NCI-H2196 (cell line): ENCODE data around the gene UTS2R.

ENCODE experiments used
- DNase-seq: peaks from one replicate; lab custom pipeline; 2025; ENCODE audit not compliant: unreplicated experiment; lab: John Stamatoyannopoulos, UW

Gene UTS2R

DNA sequence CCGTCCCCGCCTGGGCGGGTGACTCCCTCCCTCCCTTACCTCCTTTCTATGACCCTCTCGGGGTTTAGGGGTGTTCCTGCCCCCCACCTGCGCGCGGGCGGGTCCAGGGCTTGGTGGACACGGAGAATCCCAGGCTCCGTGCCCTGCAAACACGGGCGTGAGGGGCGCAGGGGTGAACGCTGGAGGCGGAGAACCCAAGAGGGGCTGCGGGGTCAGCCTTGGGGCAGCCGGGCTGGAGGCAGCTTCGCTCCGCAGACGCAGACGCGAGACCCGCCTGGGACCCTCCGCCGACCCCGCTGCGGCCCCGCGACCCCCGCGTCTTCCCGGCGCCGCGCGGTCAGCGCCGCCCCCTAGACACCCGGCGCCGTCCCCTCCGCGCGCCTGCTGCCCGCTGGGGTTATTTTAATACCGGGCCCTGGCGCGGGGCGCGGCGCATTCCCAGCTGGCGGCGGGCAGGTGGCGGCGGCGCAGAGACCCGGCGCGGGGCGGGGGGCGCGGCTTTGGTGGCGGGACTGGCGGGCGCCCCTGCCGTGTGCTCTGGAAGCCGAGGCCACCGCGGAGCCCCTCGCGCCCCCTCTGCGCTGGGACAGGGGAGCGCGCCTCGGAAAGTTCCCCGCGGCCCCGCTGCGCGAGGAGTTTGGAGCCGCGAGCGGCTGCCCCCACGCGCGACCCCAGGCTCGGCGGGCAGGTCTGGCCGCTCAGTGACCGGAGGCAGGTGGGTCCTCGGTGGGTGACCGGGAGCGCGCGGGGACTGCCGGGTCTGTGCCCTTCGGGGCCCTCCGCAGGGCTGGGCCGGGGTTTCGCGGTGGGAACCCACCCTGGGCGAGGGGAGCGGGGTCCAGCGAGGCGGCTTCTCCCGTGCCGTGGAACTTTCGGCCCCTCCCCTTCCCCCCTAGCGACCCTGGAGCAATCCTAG lies at the start of gene UTS2R:
Gene UTS2R (plus strand): TSS at position 433 of the 916 bp plus-strand sequence. CDS start 2,560 bp downstream, outside the sequence.
- no peak for DNase-seq

DNA sequence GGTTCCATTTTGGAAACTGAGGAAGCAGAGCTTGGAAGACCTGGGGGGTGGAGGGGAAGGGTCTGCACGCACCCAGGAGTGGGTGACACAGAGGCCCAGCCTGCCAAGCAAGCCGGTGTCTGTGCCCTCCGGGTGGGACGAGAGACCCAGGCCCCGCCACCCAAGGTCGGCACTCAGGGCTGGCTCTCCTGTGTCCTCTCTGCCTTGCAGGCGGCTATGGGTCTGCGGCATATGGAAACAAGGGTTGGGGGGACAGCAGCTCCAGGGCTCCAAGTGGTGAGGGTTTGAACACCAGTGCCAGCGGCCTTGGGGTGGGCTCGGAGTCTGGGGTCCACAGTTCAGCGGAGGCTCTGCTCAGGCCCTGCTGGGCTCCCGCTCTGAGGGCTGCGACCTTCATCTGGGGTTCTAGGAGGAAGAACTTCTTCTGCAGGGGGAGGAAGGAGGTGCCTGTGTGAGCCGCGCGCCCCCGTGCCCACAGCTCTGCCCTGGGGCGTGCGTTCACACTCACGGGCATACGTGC lies 49.6 kb upstream of the UTS2R start:
- no peak for DNase-seq

DNA sequence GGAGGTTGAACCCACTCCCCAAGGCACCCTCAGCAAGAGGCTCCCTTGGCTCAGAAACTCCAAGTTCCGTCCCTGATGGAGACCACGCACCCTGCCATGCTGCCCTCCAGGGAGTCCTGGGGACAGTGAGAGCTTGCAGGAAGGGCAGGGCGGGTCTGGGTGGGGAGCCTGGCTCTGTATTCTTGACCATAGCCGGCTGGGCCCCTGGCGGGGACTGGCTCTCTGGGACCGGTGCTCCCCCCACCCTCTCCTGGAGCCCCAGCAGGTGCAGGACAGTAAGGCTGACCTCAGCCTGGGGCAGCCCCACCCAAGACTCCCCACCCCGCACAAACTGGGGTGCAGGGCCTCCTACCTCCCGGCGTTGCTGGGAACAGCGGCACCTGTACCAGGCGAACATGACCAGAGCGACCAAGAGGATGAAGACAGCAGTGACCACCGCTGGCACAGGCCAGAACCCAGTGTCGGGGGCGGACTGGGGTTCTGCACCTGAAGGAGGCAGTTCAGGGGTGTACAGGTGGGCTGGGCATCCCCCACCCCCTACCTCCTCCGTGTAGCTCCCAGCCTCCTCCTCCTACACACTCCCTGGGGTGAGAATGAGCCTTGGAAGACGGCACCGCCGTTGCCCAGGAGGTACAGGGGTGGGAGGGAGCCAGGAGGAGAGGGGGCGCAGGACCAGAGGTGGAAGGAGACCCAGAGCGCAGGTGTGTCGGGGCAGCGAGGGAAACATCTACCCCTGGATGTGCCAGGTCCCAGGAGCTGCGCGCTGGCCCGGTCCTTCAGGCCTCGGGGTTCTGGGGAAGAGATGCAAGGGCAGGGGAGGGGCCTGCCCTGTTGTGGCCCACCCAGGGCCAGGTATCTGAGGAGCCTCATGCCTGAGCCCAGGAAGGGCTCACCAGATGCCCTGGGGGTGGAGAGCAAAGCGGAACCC lies 48.8 kb upstream of the UTS2R start:
- no peak for DNase-seq

DNA sequence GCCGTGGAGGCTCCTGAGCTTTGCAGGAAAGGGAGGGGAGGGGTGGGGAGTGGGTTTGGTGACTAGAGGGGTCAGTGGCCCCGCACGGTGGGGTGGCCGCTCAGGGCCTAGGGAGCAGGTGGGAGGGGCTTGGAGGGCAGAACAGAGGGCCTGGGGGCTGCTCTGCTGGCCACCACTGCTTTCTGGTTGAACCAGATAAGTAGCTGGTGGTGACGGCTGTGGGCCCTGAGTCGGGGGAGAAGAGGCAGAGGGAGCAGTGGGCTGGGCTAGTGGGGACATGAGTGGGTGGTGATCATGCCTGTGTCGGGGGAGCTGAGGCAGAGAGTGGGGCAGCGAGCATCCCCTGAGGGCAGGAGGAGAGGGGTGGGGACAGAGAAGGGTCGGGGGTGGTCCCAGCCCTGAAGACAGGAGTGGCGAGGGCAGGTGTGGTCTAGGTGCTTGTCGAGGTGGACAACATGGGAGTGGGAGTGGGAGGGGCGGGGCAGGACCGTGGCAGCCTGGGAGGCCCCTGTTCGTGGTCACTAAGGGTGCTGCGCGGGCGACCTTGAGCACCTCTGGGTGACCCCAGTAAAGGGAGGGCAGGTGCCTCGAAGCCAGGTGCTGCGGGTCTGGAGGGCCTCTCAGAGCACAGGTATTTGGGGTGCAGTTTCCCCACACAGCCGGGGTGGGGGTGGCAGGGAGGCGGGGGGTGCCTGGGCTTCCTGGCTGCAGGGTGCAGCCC lies 47.9 kb upstream of the UTS2R start:
- DNase-seq: no peak

DNA sequence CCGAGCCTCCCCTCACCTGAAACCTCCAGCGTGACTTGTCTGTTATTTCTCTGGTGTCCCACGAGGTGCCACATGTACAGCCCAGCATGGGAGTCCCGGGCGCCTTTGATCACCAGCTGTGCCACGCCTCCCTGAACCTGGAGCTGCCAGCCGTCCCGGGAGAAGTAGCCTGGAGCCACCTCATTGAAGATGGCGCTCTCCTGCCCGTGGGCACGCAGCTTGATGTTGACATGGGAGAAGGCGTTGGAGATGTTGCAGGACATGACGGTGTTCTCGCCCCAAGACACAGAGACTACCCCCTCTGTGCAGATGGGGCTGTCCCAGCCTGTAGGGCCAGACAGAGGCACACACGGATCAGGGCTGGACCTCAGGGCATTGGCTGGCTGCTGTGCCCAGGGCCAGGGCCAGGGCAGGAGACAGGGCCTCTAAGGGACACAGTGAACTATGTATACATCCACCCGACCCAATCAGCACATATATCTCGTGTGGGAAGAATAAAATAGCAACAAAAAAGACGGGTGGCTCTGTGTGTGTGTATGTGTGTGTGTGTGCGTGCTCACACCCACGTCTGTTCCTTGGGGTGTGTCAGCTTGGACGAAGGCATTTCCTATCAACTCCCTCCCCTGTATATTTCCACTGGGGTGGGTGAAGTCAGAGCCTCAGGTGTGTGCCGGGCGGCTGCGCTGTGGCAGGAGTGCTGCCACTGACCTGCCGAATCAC lies 46.8 kb upstream of the UTS2R start:
- no peak for DNase-seq

DNA sequence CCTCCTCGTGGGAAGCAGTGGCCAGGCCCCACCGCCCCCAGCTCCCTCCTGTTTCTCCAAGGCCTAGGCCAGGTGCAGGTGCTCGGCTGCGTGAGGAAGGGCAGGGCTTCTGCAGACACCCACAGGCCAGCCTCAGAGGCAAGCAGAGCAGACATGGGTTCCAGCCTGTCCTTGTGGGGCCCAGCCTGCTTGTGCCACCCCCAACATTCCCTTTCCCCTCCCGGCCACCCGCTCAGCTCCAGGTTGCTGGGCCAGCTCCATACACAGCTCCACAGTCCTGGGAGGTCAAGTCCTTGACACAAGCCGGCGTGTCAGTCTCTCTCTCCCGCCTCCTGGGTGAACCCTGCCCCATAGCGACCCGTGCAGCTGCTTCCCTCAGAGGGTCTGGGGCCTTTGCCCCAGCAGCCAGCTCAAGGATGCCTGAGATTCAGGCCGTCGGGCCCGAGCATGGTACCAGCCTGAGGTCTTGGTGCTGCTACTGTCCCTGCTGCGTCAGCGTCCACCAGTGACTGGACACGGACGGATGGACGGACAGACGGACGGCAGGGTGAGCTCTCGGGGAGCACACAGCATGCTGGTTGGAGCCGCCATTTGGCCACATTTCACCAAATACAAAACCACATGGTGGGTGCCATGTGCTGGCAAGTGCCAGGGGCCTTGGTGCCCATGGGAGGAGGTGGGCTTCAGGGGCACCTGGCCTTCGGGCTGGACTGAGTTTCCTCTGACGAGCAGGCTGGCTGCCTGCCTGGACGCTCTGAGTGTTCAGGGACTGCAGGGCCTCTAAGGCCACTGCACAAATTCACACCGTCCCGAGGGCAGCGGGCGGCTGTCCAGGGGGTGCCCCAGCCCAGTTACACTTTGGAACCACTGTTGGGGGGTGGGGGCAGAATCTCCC lies 46.0 kb upstream of the UTS2R start:
- DNase-seq: no peak

DNA sequence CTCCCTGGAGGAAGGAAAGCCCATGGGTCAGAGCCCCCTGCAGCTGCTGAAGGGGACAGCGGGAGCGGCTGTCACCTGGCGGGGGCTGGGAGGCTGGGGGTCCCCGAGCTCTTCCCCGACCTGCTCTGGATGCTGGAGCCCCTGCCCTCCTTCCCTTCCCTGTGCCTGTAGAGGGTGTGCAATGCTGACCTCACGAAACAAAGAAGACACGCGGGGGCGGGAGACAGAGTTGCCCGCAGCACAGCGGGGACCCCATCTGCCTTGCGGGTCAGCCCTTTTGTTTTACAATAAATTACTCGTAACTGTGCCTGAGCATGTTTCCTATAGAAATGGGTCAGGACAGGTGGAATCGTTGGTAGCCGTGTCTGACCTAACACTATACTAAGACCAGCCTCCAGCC lies 44.3 kb upstream of the UTS2R start:
- no peak for DNase-seq

DNA sequence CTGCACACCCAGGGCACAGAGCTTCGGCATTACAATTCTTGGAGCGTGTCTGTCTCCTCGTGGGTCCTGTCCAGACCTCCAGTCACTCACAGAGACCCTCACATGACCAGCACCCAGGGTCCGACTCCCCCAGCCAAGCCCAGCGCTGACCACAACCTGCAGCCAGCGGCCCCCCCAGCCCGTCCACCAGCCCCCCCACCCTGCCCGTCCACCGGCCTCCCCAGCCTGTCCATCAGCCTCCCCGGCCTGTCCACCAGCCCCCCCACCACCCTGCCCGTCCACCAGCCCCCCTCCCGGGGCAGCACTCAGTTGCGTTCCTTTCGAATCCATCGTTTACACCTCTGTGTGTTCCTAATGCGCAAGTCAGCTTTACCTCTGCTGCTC lies 43.8 kb upstream of the UTS2R start:
- no peak for DNase-seq

DNA sequence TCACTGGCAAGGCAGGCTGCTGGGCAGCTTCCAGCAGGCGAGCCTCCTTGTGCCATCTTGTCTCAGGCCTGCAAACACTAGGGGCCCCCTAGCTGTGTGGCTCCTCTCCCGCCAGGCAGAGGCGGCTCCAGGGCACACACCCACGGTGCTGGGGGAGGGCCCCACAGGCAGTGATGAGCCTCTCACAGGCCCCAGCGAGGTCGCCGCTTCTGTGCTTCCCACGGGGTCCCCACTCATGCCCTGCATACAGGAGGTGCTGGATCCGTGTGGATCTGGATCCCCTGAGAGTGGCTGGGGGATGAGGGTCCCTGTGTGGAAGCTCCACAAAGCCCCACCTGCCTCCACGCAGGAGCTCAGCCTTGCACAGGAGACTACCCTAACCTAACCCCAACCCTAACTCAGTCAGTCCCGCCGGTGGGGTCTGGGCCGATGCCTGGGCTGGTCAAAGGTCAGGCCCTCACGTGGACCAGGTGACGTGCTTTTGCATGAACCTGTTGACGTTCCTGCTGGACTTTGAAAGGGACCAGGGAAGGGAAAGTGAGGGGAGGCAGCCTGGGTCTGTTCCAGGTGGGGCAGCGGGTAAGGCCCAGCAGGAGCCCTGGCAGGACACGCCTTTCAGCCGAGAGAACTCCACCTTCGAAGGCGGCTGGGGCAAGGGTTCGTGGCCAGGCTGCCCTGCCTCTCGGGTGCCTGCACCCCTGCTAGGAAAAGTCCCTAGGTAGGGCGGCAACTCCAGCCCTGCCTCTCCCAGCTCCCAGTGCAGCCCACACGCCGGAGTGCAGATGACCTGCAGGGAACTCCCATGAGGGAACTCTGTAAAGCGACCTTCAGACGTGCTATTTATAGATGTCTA lies 43.2 kb upstream of the UTS2R start:
- DNase-seq: no peak

DNA sequence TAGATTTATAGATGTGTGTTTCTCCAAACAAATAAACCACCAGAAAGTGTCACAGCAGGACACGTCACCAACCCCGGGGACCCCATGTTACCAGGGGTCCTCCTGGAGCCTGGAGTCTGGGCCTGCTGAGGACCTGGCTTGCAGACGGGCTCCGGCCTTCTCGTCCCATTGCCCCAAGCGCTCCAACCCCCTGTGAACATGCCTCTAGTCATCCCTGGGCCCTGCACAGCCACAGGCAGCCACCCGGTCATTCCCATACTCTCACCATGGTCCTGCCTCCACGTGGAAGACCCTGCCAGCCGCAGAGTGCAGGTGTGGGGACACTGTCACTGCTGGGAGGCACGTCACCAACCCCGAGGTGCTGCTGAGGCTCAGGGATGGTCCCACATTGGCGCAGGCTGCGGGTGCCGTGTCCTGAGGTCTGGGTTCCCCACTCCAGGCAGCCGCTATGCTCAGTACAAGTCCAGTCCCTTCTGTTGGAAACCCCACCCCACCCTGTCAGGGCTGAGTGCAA lies 42.5 kb upstream of the UTS2R start:
- DNase-seq: no peak

DNA sequence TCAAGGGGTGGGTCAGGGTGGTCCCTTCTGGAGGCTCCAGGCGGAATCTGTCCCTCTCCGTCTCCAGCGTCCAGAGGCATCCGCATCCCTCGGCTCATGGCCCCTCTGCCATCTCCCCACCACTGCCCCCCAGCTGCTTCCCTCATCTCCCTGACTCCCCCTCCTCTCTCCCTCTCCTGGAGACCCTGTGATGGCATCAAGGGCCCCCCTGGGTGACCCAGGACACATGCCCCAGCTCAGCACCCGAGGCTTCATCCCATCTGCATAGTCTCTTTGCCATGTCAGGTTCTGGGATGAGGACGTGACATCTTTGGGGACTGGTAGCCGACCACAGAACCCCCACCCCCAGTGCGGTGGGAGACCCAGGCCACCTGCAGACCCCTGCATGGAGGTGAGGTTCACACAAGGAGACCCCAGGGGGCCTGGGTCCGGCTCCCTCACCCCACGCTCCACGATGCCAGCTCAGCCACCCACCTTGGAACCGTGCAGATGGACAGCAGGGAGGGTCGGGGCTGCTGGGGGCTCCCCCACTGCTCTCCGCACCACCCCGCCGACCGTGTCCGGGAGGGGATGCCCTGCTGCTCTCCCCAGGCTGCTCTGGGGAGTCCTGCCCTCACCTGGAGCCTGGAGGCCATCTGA lies 41.8 kb upstream of the UTS2R start:
- no peak for DNase-seq

DNA sequence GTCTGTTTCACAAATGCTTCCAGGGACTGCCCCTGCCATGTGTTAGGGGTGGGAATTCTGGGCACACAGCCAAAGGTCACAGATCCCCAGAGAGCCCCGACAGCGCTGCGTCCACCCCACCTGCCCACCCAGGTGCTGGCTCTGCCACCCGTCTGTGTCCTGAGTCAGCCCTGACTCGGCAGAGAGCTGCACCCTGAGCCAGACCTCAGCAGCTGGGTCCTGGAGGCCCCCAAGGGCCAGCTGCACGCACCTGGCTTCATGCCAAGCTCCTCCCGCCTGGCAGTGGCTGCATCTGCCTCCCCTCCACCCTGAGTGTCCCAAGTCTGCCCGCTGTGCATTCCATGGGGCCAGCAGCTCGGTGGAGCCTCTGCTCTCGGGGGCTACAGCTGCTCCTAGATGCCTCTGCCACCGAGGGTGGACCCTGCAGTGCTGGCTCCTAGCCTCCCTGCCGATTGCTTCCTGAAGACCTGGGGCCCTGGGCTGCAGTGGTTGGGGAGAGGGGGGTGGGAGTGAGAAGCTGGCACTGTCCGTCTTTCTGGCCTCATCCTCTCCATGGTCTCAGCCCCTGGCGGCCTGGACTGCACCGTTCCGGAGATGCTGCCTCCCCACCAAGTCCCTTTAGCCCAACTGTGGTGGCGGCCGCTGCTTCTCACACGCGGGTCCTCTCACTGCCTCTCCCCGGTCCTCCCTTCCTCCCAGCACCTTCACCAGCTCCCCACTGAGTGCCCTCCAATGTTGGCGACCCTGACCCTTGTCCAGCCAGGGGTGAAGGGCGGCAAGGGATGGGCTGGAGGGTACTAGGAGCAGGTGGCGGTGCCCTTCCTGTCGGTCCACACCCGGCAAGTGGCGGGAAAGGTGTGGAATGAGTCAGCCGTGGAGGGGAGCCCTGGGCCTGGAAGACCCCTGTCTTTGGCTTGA lies 41.0 kb upstream of the UTS2R start:
- DNase-seq: peak; percentile 93

DNA sequence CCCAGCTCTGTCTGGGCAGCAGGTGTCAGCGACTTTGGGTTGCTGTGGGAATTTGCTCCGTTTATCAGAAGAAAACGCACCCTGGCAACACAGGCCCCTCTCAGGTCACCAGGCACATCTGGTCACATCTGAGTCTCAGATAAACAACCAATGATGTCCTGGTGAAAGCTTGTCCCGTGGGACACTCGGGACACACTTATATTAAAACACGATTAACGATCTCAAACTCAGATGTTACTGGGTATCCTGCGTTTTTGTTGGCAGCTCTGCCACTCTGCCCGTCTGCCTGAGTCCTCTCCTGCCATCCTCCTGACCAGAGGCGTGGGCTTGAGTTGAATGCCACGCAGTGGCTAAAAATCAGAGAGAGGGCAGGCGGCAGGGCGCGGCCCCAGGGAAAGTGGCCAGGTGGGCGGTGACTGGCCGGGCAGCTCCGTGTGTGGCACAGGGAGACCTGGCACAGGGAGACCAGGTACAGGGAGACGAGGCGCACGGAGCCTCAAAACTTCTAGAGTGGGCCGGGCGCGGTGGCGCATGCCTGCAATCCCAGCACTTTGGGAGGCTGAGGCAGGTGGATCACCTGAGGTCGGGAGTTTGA lies 40.1 kb upstream of the UTS2R start:
- DNase-seq: no peak

DNA sequence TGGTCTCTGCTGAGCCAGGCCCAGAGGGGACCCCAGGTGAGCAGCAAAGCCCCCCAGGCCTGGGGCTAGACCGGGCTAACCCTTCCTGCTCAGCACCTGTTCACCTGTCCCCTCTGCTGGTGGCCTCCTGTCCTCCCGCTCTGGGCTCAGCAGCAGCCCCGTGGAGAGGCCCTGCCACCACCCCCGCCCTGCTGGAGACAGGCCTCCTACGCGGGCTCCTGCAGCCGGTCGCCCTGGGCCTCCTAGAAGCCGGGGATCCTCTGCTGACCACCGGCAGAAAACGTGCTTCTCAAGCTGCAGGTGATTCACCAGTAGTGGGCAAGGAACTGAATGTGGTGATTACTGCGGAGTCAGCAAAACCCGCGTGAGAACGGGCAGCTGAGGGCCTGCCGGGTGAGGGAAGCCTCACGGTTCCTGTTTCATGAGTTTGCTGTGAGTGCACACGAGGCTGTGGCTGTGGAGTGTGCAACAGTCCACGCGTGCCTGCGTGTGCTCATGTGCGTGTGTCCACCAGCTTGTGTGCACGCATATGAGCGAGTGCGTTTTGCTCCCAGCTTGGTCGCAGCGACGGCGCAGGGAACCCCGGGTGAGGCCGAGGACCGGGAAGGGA lies 38.8 kb upstream of the UTS2R start:
- DNase-seq: no peak

DNA sequence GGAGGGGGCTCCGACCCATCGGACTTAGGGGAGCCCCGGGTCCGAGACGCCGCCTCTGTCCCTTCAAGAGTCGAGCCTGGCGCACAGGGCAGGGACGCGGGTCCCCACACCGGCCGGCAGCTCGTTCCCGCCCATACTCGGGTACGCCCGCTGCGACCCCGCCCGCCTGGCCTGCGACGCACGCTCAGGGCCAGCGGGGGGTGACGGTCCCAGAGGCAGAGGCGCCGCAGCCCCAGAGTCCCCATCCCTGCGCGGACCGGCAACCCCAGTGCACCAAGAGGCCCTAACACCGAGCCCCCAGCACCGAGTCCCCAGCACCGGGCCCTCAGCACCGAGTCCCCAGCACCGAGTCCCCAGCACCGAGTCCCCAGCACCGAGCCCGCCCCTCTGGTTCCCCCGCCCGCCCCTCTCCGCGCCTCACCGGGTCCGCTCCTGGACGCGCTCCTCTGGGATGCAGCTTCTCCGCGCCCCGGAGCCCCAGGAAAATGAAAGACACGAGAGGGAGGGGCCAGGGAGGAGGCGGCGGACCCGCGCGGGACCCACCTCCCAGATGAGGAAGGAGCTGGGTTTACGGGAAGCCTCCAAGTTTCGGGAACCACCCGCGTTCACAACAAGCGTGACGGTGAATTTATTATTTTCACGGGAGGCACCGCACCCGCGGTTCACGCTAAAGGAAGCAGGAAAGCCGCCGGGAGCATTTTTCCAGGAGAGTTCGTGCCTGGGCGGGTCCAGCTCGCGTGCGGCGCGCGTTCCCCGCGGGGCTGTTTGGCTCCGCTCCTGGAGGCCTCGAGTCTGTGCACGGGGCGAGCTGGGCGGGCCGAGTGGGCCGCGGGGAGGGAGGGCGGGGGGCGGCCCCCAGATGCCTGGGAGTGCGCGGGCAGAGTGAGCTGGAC lies 38.0 kb upstream of the UTS2R start, which contains the start of gene SECTM1:
Gene SECTM1 (minus strand): TSS at position 488 of the 893 bp plus-strand sequence. CDS start 6,526 bp downstream, outside the sequence.
- no peak for DNase-seq
